Calu3 (cell line): ENCODE results near the gene ZNF107. TPM values are rescaled to one million over a fixed set of nuclear protein-coding genes. Genes with fewer than 3 reads are reported as not detected.

Source experiments
- BruUV-seq: library from RNA; stranded (reverse); fragments of 400-500 nt; replicated peaks from 2 replicates; lab custom pipeline; 2021; lab: Mats Ljungman, UMichigan
- CTCF ChIA-PET: fragments of 300-600 bp; sonication (Branson Sonifier 250); formaldehyde crosslinking; loops from one replicate; lab custom pipeline; 2022; ENCODE audit warnings: antibody characterized with exemption; lab: Charles Lee
- DNase-seq: peaks from one replicate; pipeline ENCODE4 v3.0.0; 2022
- H3K27ac Mint-ChIP-seq: one replicate; pipeline ENCODE4 v1.8.0; 2022; ENCODE audit warnings: mixed read lengths; ENCODE audit not compliant: unreplicated experiment
- H3K27me3 Mint-ChIP-seq: one replicate; pipeline ENCODE4 v1.8.0; 2022; ENCODE audit warnings: mixed read lengths; ENCODE audit not compliant: unreplicated experiment
- H3K36me3 Mint-ChIP-seq: one replicate; pipeline ENCODE4 v1.8.0; 2022; ENCODE audit warnings: mild to moderate bottlenecking, moderate library complexity, mixed read lengths; ENCODE audit not compliant: insufficient read depth, unreplicated experiment
- H3K4me1 Mint-ChIP-seq: one replicate; pipeline ENCODE4 v1.8.0; 2022; ENCODE audit warnings: mild to moderate bottlenecking, low read depth, mixed read lengths; ENCODE audit not compliant: unreplicated experiment
- H3K4me3 Mint-ChIP-seq: one replicate; pipeline ENCODE4 v1.8.0; 2022; ENCODE audit warnings: mild to moderate bottlenecking, low read depth, moderate library complexity, mixed read lengths; ENCODE audit not compliant: unreplicated experiment
- H3K9me3 Mint-ChIP-seq: one replicate; pipeline ENCODE4 v1.8.0; 2022; ENCODE audit warnings: low read depth, mixed read lengths; ENCODE audit not compliant: unreplicated experiment
- intact Hi-C: fragments of 100-400 bp; cut with micrococcal nuclease; formaldehyde crosslinking; loops from one replicate; pipeline ENCODE4 v1.10.0; 2022; ENCODE audit not compliant: unreplicated experiment
- total RNA-seq: library from RNA; stranded (reverse); gene quantifications from 2 replicates; pipeline ENCODE4 v1.2.3, GENCODE V29; 2022
- TF ChIP-seq, protein P1 (sequence below): fragments of 200-600 bp; IDR thresholded peaks from one replicate; pipeline ENCODE4 v1.8.0; 2022; ENCODE audit warnings: antibody characterized with exemption; ENCODE audit not compliant: unreplicated experiment

ZNF107 gene
- total RNA-seq, 1 experiment from 2014 or later, result 7.7 TPM

GRCh38 chr7:64625114-64626082 is 40.5 kb upstream of the ZNF107 start:
- Mint-ChIP-seq H3K27ac (no peak overlapping the region), H3K4me3 (no peak overlapping the region), H3K36me3 (no peaks in the 10 kb centered on the region), H3K4me1 (no peaks in the 10 kb centered on the region), H3K9me3 (peaks cover 3% of the 10 kb centered on the region), H3K27me3 (no peaks in the 10 kb centered on the region)
- TF ChIP-seq, protein P1, sequence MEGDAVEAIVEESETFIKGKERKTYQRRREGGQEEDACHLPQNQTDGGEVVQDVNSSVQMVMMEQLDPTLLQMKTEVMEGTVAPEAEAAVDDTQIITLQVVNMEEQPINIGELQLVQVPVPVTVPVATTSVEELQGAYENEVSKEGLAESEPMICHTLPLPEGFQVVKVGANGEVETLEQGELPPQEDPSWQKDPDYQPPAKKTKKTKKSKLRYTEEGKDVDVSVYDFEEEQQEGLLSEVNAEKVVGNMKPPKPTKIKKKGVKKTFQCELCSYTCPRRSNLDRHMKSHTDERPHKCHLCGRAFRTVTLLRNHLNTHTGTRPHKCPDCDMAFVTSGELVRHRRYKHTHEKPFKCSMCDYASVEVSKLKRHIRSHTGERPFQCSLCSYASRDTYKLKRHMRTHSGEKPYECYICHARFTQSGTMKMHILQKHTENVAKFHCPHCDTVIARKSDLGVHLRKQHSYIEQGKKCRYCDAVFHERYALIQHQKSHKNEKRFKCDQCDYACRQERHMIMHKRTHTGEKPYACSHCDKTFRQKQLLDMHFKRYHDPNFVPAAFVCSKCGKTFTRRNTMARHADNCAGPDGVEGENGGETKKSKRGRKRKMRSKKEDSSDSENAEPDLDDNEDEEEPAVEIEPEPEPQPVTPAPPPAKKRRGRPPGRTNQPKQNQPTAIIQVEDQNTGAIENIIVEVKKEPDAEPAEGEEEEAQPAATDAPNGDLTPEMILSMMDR, result no peak
- BruUV-seq, result no TSS peak
- no peak for DNase-seq
- CTCF ChIA-PET, result no interaction called here
- intact Hi-C loops, result no loop called here

GRCh38 chr7:64626083-64626469 is 39.9 kb upstream of the ZNF107 start:
- H3K27ac Mint-ChIP-seq, result no peak overlapping the region
- TF ChIP-seq, protein P1, result no peak
- intact Hi-C loops, result no loop called here
- peaks cover 3% of the 10 kb centered on the region for H3K9me3 Mint-ChIP-seq
- CTCF ChIA-PET, result no interaction called here
- no TSS peak for BruUV-seq
- H3K27me3 Mint-ChIP-seq, result no peaks in the 10 kb centered on the region
- no peaks in the 10 kb centered on the region for H3K36me3 Mint-ChIP-seq
- no peaks in the 10 kb centered on the region for H3K4me1 Mint-ChIP-seq
- H3K4me3 Mint-ChIP-seq, result no peak overlapping the region
- DNase-seq, result no peak

- Mint-ChIP-seq H3K9me3 (peaks cover 3% of the 10 kb centered on the region), H3K27me3 (no peaks in the 10 kb centered on the region), H3K4me1 (no peaks in the 10 kb centered on the region), H3K4me3 (no peak overlapping the region), H3K36me3 (no peaks in the 10 kb centered on the region), H3K27ac (no peak overlapping the region)
- intact Hi-C loops, result no loop called here
- no TSS peak for BruUV-seq
- DNase-seq, result no peak
- CTCF ChIA-PET, result no interaction called here
- TF ChIP-seq, protein P1, result no peak
Measured at GRCh38 chr7:64626557-64626956, 39.4 kb upstream of the ZNF107 start.

- no peak overlapping the region for H3K4me3 Mint-ChIP-seq
- DNase-seq, result no peak
Measured at GRCh38 chr7:64628192-64628591, 37.7 kb upstream of the ZNF107 start.

More at GRCh38 chr7:64628192-64628591, 37.7 kb upstream of the ZNF107 start:
- Mint-ChIP-seq H3K27ac (no peak overlapping the region), H3K36me3 (no peaks in the 10 kb centered on the region), H3K4me1 (no peaks in the 10 kb centered on the region), H3K27me3 (no peaks in the 10 kb centered on the region), H3K9me3 (peaks cover 3% of the 10 kb centered on the region)
- BruUV-seq, result no TSS peak
- TF ChIP-seq, protein P1, result no peak
- CTCF ChIA-PET, result no interaction called here
- intact Hi-C loops, result no loop called here
